ENCODE results near the gene SRPK3. TPM values are rescaled to one million over a fixed set of nuclear protein-coding genes. Genes with fewer than 3 reads are reported as not detected.
A peak's percentile ranks its signal among the peaks of the same experiment; 100 is the strongest.

The SRPK3 gene
- total and polyA plus RNA-seq, 7 experiments from 2014 or later: not detected

- DNase-seq (no peak), ATAC-seq (peak; percentile 67)
- no peaks in the 10 kb centered on the region for H3K27me3 Mint-ChIP-seq
- peaks cover 8 to 30% (median 18%) of the 10 kb centered on the region in 5 donors for H3K36me3 Mint-ChIP-seq
- no peaks in the 10 kb centered on the region for H3K9me3 ChIP-seq (ENCODE audit: control insufficient read depth in 2 of 3, low read length in 3 of 3)
- H3K36me3 ChIP-seq (ENCODE audit: control insufficient read depth in 2 of 3, insufficient read depth in 3 of 3, low read length in 3 of 3): peaks cover 0 to 8% (median 0%) of the 10 kb centered on the region in 3 experiments
- CTCF ChIA-PET: no interaction called here
- no peak overlapping the region for H3K27ac ChIP-seq (ENCODE audit: low read depth, low read length)
- H3K27ac Mint-ChIP-seq: no peak overlapping the region
- H3K27me3 ChIP-seq (ENCODE audit: control insufficient read depth in 2 of 2, insufficient read depth in 2 of 2, low read length in 2 of 2): no peaks in the 10 kb centered on the region
- intact Hi-C loops (cut with micrococcal nuclease): no loop called here
- peaks cover 0 to 11% (median 0%) of the 10 kb centered on the region in 11 donors for H3K9me3 Mint-ChIP-seq
- POLR2A ChIA-PET: no interaction called here
- no peak overlapping the region for H3K4me3 ChIP-seq (ENCODE audit: low read length)
- H3K4me3 Mint-ChIP-seq: no peak overlapping the region
- peaks cover 5 to 11% of the 10 kb centered on the region in 2 donors for H3K4me1 ChIP-seq (ENCODE audit: control insufficient read depth in 2 of 2, insufficient read depth in 2 of 2, low read length in 2 of 2)
- peaks cover 0 to 32% (median 20%) of the 10 kb centered on the region in 7 donors for H3K4me1 Mint-ChIP-seq
These were observed 45.6 kb upstream of the SRPK3 start for GRCh38 chrX:153735274-153735673.

- no peaks in the 10 kb centered on the region for H3K27me3 Mint-ChIP-seq
- no peaks in the 10 kb centered on the region for H3K27me3 ChIP-seq (ENCODE audit: control insufficient read depth in 2 of 2, insufficient read depth in 2 of 2, low read length in 2 of 2)
- ChIA-PET CTCF (no interaction called here), POLR2A (no interaction called here)
- H3K27ac Mint-ChIP-seq: peak overlapping the region in 1 of 9 donors; percentile 74
- H3K4me1 Mint-ChIP-seq: peaks cover 0 to 30% (median 23%) of the 10 kb centered on the region in 7 donors
- peaks cover 5 to 17% of the 10 kb centered on the region in 2 donors for H3K4me1 ChIP-seq (ENCODE audit: control insufficient read depth in 2 of 2, insufficient read depth in 2 of 2, low read length in 2 of 2)
- no peak overlapping the region for H3K4me3 Mint-ChIP-seq
- H3K27ac ChIP-seq (ENCODE audit: low read depth, low read length): no peak overlapping the region
- no peak overlapping the region for H3K4me3 ChIP-seq (ENCODE audit: low read length)
- DNase-seq: no peak
- no peak for ATAC-seq
- peaks cover 0 to 8% (median 0%) of the 10 kb centered on the region in 3 experiments for H3K36me3 ChIP-seq (ENCODE audit: control insufficient read depth in 2 of 3, insufficient read depth in 3 of 3, low read length in 3 of 3)
- H3K9me3 ChIP-seq (ENCODE audit: control insufficient read depth in 2 of 3, low read length in 3 of 3): no peaks in the 10 kb centered on the region
- H3K9me3 Mint-ChIP-seq: peaks cover 0 to 11% (median 0%) of the 10 kb centered on the region in 11 donors
- intact Hi-C loops (cut with micrococcal nuclease): no loop called here
- H3K36me3 Mint-ChIP-seq: peaks cover 8 to 28% (median 12%) of the 10 kb centered on the region in 5 donors
These were observed 44.6 kb upstream of the SRPK3 start for GRCh38 chrX:153736071-153736820.

GRCh38 chrX:153736871-153737441, 43.9 kb upstream of the SRPK3 start:
- Mint-ChIP-seq H3K9me3 (peaks cover 0 to 4% (median 0%) of the 10 kb centered on the region in 11 donors), H3K27ac (peak overlapping the region in 1 of 9 donors; percentile 74), H3K4me1 (peaks cover 0 to 31% (median 24%) of the 10 kb centered on the region in 7 donors), H3K4me3 (no peak overlapping the region), H3K36me3 (peaks cover 2 to 22% (median 5%) of the 10 kb centered on the region in 5 donors), H3K27me3 (no peaks in the 10 kb centered on the region)
- H3K9me3 ChIP-seq (ENCODE audit: control insufficient read depth in 2 of 3, low read length in 3 of 3): no peaks in the 10 kb centered on the region
- no peak overlapping the region for H3K27ac ChIP-seq (ENCODE audit: low read depth, low read length)
- H3K4me1 ChIP-seq (ENCODE audit: control insufficient read depth in 2 of 2, insufficient read depth in 2 of 2, low read length in 2 of 2): peaks cover 5 to 17% of the 10 kb centered on the region in 2 donors
- intact Hi-C loops (cut with micrococcal nuclease): no loop called here
- H3K4me3 ChIP-seq (ENCODE audit: low read length): no peak overlapping the region
- H3K36me3 ChIP-seq (ENCODE audit: control insufficient read depth in 2 of 3, insufficient read depth in 3 of 3, low read length in 3 of 3): peaks cover 0 to 8% (median 0%) of the 10 kb centered on the region in 3 experiments
- no peaks in the 10 kb centered on the region for H3K27me3 ChIP-seq (ENCODE audit: control insufficient read depth in 2 of 2, insufficient read depth in 2 of 2, low read length in 2 of 2)
- DNase-seq: no peak
- no peak for ATAC-seq
- ChIA-PET POLR2A (no interaction called here), CTCF (no interaction called here)

GRCh38 chrX:153738056-153738605, 42.7 kb upstream of the SRPK3 start:
- Histone ChIP-seq H3K27me3 (ENCODE audit: control insufficient read depth in 2 of 2, insufficient read depth in 2 of 2, low read length in 2 of 2) (no peaks in the 10 kb centered on the region), H3K36me3 (ENCODE audit: control insufficient read depth in 2 of 3, insufficient read depth in 3 of 3, low read length in 3 of 3) (peaks cover 0 to 8% (median 0%) of the 10 kb centered on the region in 3 experiments), H3K27ac (ENCODE audit: low read depth, low read length) (no peak overlapping the region), H3K4me1 (ENCODE audit: control insufficient read depth in 2 of 2, insufficient read depth in 2 of 2, low read length in 2 of 2) (peaks cover 5 to 17% of the 10 kb centered on the region in 2 donors), H3K4me3 (ENCODE audit: low read length) (no peak overlapping the region), H3K9me3 (ENCODE audit: control insufficient read depth in 2 of 3, low read length in 3 of 3) (no peaks in the 10 kb centered on the region)
- intact Hi-C loops (cut with micrococcal nuclease): no loop called here
- ATAC-seq (no peak), DNase-seq (no peak)
- peaks cover 0 to 17% (median 4%) of the 10 kb centered on the region in 5 donors for H3K36me3 Mint-ChIP-seq
- no peaks in the 10 kb centered on the region for H3K27me3 Mint-ChIP-seq
- H3K4me3 Mint-ChIP-seq: no peak overlapping the region
- no peak overlapping the region for H3K27ac Mint-ChIP-seq
- H3K4me1 Mint-ChIP-seq: peaks cover 0 to 31% (median 24%) of the 10 kb centered on the region in 7 donors
- CTCF ChIA-PET: no interaction called here
- H3K9me3 Mint-ChIP-seq: no peaks in the 10 kb centered on the region
- POLR2A ChIA-PET: interaction anchor here (2.0 kb wide), 1 partner anchor 11 kb away, joined by 5 read pairs; no protein-coding TSS in a partner anchor

GRCh38 chrX:153739754-153740486, 40.9 kb upstream of the SRPK3 start:
- Mint-ChIP-seq H3K27me3 (no peaks in the 10 kb centered on the region), H3K9me3 (no peaks in the 10 kb centered on the region), H3K27ac (peak overlapping the region; percentile 56 to 91 (median 78)), H3K4me1 (peaks cover 0 to 34% (median 25%) of the 10 kb centered on the region in 7 donors), H3K4me3 (peak overlapping the region; percentile 45 to 86 (median 76)), H3K36me3 (peaks cover 0 to 13% (median 1%) of the 10 kb centered on the region in 5 donors)
- Histone ChIP-seq H3K27me3 (ENCODE audit: control insufficient read depth in 2 of 2, insufficient read depth in 2 of 2, low read length in 2 of 2) (no peaks in the 10 kb centered on the region), H3K27ac (ENCODE audit: low read depth, low read length) (peak overlapping the region; percentile 40), H3K9me3 (ENCODE audit: control insufficient read depth in 2 of 3, low read length in 3 of 3) (no peaks in the 10 kb centered on the region), H3K4me1 (ENCODE audit: control insufficient read depth in 2 of 2, insufficient read depth in 2 of 2, low read length in 2 of 2) (peaks cover 5 to 17% of the 10 kb centered on the region in 2 donors), H3K4me3 (ENCODE audit: low read length) (no peak overlapping the region), H3K36me3 (ENCODE audit: control insufficient read depth in 2 of 3, insufficient read depth in 3 of 3, low read length in 3 of 3) (peaks cover 0 to 8% (median 0%) of the 10 kb centered on the region in 3 experiments)
- DNase-seq (peak in 5 of 9 donors; percentile 32 to 45 (median 35)), ATAC-seq (peak; percentile 64)
- intact Hi-C loops (cut with micrococcal nuclease): loop anchor here in 1 of 2 donors (1.0 kb wide), 1 partner anchor 16 kb away; the partner anchor contains the start of genes ABCD1 and BCAP31
- CTCF ChIA-PET: interaction anchor here (0.6 kb wide), 1 partner anchor 267 kb away, joined by 3 read pairs; no protein-coding TSS in a partner anchor
- POLR2A ChIA-PET: interaction anchor here (2.0 kb wide), 1 partner anchor 12 kb away, joined by 5 read pairs; no protein-coding TSS in a partner anchor

GRCh38 chrX:153740631-153741222, 40.1 kb upstream of the SRPK3 start:
- DNase-seq (no peak), ATAC-seq (no peak)
- Histone ChIP-seq H3K36me3 (ENCODE audit: control insufficient read depth in 2 of 3, insufficient read depth in 3 of 3, low read length in 3 of 3) (peaks cover 0 to 8% (median 0%) of the 10 kb centered on the region in 3 experiments), H3K27me3 (ENCODE audit: control insufficient read depth in 2 of 2, insufficient read depth in 2 of 2, low read length in 2 of 2) (no peaks in the 10 kb centered on the region), H3K4me3 (ENCODE audit: low read length) (no peak overlapping the region), H3K27ac (ENCODE audit: low read depth, low read length) (peak overlapping the region; percentile 40), H3K9me3 (ENCODE audit: control insufficient read depth in 2 of 3, low read length in 3 of 3) (no peaks in the 10 kb centered on the region), H3K4me1 (ENCODE audit: control insufficient read depth in 2 of 2, insufficient read depth in 2 of 2, low read length in 2 of 2) (peaks cover 5 to 17% of the 10 kb centered on the region in 2 donors)
- peaks cover 0 to 35% (median 18%) of the 10 kb centered on the region in 7 donors for H3K4me1 Mint-ChIP-seq
- CTCF ChIA-PET: no interaction called here
- H3K9me3 Mint-ChIP-seq: no peaks in the 10 kb centered on the region
- H3K27ac Mint-ChIP-seq: peak overlapping the region; percentile 30 to 91 (median 78)
- intact Hi-C loops (cut with micrococcal nuclease): loop anchor here in 1 of 2 donors (1.0 kb wide), 1 partner anchor 16 kb away; the partner anchor contains the start of genes ABCD1 and BCAP31
- peak overlapping the region in 9 of 10 donors; percentile 65 to 86 (median 76) for H3K4me3 Mint-ChIP-seq
- peaks cover 0 to 6% (median 0%) of the 10 kb centered on the region in 5 donors for H3K36me3 Mint-ChIP-seq
- no peaks in the 10 kb centered on the region for H3K27me3 Mint-ChIP-seq
- POLR2A ChIA-PET: no interaction called here

Measured in naive thymus-derived CD4-positive, alpha-beta T cell (primary cell).